Lung microvascular endothelial cell (primary cell): ENCODE results near the gene MYO10. TPM values are rescaled to one million over a fixed set of nuclear protein-coding genes. Genes with fewer than 3 reads are reported as not detected.
A peak's percentile ranks its signal among the peaks of the same experiment; 100 is the strongest.
"Not testable (repeated sequence)": the region's sequence is repeated elsewhere in the genome, so short reads cannot be mapped to it uniquely, and the experiment has no call there.

Experiments
- DNase-seq, 2 donors: peaks; one replicate each; pipeline versions ENCODE4 v3.0.0 to v3.0.0-alpha.2; 2010; ENCODE audit warnings: low read depth in 2 of 2
- total RNA-seq: library from RNA; depleted of rRNA; stranded (reverse); fragments of >200 nt; gene quantifications from 2 replicates; pipeline ENCODE4 v1.2.1, GENCODE V29; 2014

Gene MYO10
- total RNA-seq, 1 donor from 2014 or later = 59.5 TPM

- DNase-seq = no peak
Observed at GRCh38 chr5:16673241-16674201, 262.6 kb downstream of the MYO10 start.

DNA sequence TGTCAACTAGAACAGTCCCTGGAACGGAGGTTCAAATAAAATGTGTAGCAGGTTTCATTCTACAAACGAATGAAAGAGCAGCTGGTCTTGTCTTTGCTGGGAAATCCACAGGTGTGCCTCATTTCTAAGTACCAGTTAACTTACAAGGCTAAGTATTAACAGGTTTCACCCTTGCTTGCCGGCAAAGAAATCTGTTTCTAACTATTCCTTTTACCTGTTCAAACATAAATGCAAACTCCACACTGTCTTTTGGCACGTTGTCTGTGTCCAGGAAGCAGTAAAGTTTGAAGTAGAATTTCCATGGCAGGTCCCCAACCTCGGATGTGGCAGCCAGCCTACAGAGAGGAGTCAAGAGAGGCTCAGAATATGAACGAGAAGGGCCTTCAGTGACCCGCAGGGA, 264.9 kb downstream of the MYO10 start:
- DNase-seq = no peak

DNA sequence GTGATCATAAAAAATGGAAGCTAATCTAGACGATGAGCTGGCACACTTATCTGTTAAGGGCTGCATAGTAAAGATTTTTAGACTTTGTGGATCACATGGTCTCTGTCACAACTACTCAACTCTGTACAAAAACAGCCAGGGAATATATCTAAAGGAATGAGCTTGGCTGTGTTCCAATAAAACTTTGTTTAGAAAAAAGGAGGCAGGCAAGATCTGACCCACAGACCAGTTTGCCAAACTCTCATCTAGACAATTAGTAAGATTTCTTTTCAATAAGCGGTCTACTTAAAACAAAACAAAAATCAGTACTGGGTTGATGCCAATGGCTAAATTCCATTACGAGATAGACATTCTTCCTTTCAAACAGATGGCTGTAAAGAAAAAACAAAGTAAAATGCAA, 266.3 kb downstream of the MYO10 start:
- DNase-seq = peak; percentile 62 to 69

- DNase-seq = no peak
Observed at GRCh38 chr5:16668631-16669030, 267.5 kb downstream of the MYO10 start.

DNA sequence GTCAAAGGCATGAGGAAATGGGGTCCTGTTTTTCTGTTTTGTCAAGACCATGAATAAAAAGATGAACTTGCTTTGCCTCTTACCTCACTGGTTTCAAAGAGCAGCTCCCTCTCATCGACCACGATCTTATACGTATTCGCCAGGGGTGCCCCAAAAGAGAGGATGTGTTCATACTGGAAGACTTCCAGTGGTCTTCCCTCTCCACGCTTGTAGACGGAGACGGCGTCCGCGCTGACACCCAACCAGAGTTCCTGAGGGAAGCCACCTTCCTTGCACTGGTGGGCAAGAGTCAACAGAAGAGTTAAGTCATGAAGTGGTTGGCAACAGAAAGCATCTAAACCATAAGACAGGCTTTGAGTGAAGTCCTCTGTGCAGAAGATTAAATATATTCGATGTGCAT, 267.9 kb downstream of the MYO10 start:
- no peak for DNase-seq

GRCh38 chr5:16666883-16667398, 269.1 kb downstream of the MYO10 start:
- DNase-seq = no peak

GRCh38 chr5:16666130-16666882, 269.8 kb downstream of the MYO10 start:
- no peak for DNase-seq

DNA sequence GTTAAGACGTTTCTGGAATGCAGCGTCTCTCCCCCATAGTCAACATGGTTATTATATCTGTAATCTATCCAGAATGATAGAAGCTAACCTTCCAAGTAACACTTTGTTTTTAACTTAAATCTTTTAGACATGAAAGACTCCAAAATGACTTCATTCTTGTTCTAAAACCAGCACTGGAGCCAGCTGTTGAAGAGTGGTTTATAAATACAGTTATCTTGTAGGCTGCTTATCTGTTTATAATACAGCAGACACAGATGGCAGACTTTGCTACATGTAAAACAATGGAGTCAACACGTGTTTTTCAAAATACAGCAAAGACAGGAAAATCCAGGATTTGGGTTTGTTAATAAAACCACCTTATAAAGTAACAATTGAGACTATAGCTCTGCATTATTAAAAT, 270.5 kb downstream of the MYO10 start:
- DNase-seq = no peak

GRCh38 chr5:16664368-16664767, 271.7 kb downstream of the MYO10 start:
- DNase-seq = no peak

GRCh38 chr5:16663840-16664239, 272.2 kb downstream of the MYO10 start:
- DNase-seq = no peak

GRCh38 chr5:16661713-16662112, 274.4 kb downstream of the MYO10 start:
- DNase-seq = no peak

DNA sequence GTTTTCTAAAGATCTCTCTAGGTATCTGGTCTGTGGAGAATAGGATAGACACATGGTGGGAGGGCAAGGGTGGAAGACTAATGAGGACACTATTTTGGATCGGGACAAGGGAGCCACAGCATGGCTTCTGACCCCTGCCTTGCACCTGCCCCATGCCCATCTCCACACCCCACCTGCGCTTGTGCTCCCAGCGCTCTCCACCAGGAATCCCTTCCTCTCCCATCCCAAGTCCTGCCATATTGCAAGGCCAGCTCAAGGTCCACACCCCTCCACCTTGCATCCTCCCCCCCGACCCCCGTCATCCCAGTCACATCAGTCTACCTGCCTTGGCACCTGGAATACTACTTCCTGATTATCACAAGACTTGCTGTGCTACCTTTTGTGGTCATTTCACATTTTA, 275.1 kb downstream of the MYO10 start:
- no peak for DNase-seq

DNA sequence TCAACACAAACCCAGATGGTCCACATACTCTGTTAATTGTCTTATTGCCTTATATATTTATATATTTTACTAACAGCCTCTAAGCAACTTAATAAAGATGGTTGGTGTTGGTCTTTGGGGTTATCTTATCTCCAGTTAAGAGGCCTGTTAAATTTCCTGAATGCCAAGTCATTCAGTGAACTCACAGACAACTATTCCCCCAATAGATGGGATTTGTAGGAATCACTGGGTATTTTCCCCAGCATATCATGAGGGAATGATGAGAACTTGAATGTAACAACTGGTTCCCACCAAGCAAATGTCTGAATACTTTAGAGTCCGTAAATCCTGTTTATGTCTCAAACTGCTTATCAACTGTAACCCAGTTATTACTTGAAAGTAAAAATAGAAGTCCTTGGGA, 276.6 kb downstream of the MYO10 start:
- no peak for DNase-seq

DNA sequence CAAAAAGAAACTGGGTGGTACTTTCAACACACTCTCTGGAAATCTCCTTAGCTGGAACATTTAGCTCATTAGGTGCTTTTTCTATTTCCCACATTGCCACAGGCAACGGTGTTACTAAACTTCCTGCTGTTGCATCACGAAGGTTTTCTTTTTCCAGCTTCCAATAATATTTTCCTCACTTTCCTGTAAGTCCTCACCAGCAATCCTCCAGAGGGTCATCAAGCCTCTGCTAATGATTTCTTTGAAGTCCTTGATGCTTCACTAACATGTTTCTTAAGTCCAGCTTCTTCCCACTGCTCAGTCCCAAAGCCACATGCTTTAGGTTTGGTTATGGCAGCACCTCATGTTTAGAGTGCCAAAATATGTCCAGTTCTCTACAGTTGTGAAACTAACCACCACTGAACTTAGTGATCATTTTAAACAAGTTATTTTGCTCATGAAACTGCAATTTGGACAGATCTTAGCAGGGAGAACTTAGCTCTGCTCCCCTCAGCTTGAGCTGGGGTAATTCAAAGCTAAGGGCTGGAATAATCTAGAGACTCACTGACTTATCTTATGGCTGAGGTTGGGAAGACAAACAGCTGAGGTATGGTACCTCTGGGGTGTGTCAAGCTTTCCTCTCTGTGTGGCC, 279.4 kb downstream of the MYO10 start:
- peak; percentile 29 to 64 for DNase-seq

DNA sequence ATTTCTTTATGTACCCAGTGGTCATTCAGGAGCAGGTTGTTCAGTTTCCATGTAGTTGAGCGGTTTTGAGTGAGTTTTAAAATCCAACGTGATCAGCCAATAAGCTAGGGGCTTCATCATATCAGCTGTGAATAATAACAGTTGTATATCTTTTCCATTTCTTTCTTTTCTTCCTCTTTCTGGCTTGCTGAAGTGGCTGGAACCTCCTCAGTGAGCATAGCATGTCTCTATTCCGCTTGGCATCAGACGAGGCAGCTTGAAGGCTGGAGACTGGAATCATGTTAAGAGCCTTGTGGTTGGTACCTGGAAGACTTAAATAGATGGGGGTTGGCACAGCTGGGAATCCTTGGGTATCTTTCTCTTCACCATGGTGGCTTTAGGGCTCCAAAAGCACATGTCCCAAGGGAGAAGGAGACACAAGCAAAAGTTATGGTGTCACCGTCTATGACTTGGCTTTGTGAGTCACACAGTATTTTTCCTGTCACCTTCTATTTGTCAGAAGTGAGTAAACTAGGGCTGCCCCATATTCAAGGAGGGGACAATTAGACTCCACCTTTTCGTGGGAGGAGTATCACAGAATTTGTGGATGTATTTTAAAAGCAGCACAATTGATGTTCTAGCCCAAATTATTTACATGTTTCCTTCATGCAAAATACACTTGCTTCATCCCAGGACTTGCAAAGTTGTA, 281.3 kb downstream of the MYO10 start:
- no peak for DNase-seq

- not testable (repeated sequence) for DNase-seq
Observed at GRCh38 chr5:16648739-16649138, 287.3 kb downstream of the MYO10 start.

- no peak for DNase-seq
Observed at GRCh38 chr5:16644301-16644889, 291.7 kb downstream of the MYO10 start.

- no peak for DNase-seq
Observed at GRCh38 chr5:16642867-16643266, 293.2 kb downstream of the MYO10 start.

DNA sequence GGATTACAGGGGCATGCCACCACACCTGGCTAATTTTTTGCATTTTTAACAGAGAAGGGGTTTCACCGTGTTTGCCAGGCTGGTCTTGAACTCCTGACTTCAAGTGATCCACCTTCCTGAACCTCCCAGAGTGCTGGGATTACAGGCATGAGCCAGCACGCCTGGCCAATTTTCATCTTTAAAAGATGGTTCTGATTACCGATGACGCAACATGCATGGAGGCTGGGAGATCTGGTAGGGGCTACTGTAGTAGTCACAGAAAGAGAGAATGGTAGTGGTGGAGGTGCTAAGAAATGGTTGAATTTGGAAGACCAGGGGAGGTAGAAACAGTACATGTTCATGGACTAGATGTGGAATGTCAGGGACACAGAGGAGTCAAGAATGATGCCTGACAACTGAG, 296.9 kb downstream of the MYO10 start:
- DNase-seq = no peak

DNA sequence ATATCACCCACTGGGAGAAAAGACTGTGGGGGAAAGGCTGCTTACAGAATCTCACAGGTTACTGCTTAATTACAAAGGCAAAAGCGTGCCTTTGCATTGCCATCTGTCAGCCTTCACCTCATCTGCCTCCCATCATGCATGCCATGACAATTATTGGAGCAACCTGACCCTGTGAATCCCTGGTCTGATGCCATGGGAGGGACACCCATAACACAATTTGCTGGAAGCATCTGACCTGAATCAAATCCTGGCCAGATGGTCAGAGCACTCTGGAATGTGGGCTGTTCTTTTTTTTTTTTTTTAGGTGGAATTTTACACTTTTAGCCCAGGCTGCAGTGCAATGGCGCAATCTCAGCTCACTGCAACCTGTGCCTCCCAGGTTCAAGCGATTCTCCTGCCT, 307.7 kb downstream of the MYO10 start:
- DNase-seq = no peak

DNA sequence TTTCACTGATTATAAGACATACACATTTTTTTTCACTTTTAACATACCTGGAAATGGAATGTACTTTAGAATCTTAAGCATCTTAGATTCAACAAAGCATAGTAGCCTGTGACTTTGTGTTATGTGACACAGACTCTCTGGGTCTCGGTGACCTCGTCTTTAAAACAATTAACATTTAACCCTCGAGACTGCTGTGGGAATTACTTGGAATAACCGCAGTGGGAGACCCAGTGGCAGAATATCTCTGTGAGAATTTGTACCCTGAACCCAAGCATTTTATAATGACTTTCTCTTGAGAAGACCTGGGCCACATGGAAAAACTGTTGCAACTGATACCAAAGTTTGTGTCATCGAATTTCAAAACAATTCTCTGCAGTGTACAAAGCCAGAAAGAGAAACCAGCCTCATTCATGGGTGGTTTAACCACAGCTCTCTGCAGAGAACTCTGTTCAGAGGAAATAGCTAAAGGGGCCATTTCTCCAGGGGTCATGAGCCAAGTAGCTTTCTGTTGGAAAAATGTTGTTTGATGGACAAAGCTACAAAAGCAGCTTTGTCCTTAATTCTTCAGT, 309.3 kb downstream of the MYO10 start:
- DNase-seq = no peak
